Uterus (tissue), 4 donors: Measurements from ENCODE around the gene SPTBN5. TPM values are rescaled to one million over a fixed set of nuclear protein-coding genes. Genes with fewer than 3 reads are reported as not detected.

Source experiments
- DNase-seq, 2 donors: peaks; one replicate each; pipeline ENCODE4 v3.0.0-alpha.2; 2019 to 2020
- H3K27ac ChIP-seq, 2 donors: fragments of 200-600 bp; sonication (generic); 1 replicate in 1 of 2; 2 replicates in 1 of 2; pipeline ENCODE4 v1.5.1; 2016 to 2018
- H3K27me3 ChIP-seq, 2 donors: fragments of 200-600 bp; sonication (generic); one replicate each; pipeline ENCODE4 v1.5.1; 2018 to 2019; ENCODE audit warnings: control low read depth in 1 of 2
- H3K36me3 ChIP-seq, 2 donors: fragments of 200-600 bp; sonication (generic); one replicate each; pipeline ENCODE4 v1.5.1; 2019; ENCODE audit warnings: control low read depth in 1 of 2
- H3K4me1 ChIP-seq, 2 donors: fragments of 200-600 bp; sonication (generic); one replicate each; pipeline ENCODE4 v1.5.1; 2018 to 2019; ENCODE audit warnings: control low read depth in 1 of 2
- H3K4me3 ChIP-seq, 2 donors: fragments of 200-600 bp; sonication (generic); 1 replicate in 1 of 2; 2 replicates in 1 of 2; pipeline ENCODE4 v1.5.1; 2018 to 2019; ENCODE audit warnings: mild to moderate bottlenecking in 1 of 2
- H3K9me3 ChIP-seq, 2 donors: fragments of 200-600 bp; sonication (generic); one replicate each; pipeline ENCODE4 v1.5.1; 2019; ENCODE audit warnings: control low read depth in 1 of 2
- POLR2A ChIP-seq, 2 donors: fragments of 450-650 bp; IDR thresholded peaks; one replicate each; pipeline ENCODE4 v1.6.1; 2016; ENCODE audit warnings: antibody characterized with exemption in 2 of 2, mild to moderate bottlenecking in 1 of 2, moderate library complexity in 1 of 2
- intact Hi-C: fragments of 100-400 bp; cut with DNase I; formaldehyde crosslinking; loops from one replicate; pipeline ENCODE4 v1.15.1; 2023; ENCODE audit warnings: low total_unique reads
- total RNA-seq, 4 donors: library from RNA; depleted of rRNA in 3 of 4; stranded (reverse); fragments of >200 nt in 3 of 4; gene quantifications; one replicate each; pipeline versions ENCODE4 v1.1.0 to v1.2.4, GENCODE V29; 2014 to 2023
- TF ChIP-seq, protein P1 (sequence below), 4 experiments: fragments of 200-600 bp in 2 of 4; fragments of 450-650 bp in 2 of 4; sonication (generic) in 2 of 4; IDR thresholded peaks; one replicate each; pipeline ENCODE4 v1.5.1; 2016 to 2019; ENCODE audit warnings: antibody characterized with exemption in 4 of 4, mild to moderate bottlenecking in 2 of 4, moderate library complexity in 1 of 4
- donor health status: DM: yes; HTN: yes; CAD: no.

SPTBN5 gene
- total RNA-seq, 4 donors from 2014 or later = 0.51 to 0.76 (median 0.61) TPM; not detected in 1

DNA sequence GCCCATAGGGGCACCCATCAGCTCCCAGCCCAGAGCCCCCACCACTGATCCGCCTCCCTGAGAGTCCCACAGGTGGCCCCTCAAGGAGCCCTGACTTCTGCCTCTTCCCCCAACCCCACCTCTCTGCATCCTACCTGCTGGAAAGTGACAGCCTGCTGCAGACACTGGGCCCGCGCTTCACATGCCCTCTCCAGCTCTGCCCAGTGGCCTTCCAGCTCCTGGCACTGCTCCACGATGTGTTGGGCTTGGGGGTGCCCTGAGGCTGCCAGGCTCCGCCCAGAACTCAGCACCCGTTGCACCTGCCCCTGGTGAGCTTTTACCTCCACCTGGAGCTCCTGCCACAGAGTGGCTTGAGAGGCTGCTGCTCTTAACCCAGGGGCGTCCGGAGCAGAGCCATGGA lies 20.1 kb downstream of the SPTBN5 start:
- TF ChIP-seq, protein P1, sequence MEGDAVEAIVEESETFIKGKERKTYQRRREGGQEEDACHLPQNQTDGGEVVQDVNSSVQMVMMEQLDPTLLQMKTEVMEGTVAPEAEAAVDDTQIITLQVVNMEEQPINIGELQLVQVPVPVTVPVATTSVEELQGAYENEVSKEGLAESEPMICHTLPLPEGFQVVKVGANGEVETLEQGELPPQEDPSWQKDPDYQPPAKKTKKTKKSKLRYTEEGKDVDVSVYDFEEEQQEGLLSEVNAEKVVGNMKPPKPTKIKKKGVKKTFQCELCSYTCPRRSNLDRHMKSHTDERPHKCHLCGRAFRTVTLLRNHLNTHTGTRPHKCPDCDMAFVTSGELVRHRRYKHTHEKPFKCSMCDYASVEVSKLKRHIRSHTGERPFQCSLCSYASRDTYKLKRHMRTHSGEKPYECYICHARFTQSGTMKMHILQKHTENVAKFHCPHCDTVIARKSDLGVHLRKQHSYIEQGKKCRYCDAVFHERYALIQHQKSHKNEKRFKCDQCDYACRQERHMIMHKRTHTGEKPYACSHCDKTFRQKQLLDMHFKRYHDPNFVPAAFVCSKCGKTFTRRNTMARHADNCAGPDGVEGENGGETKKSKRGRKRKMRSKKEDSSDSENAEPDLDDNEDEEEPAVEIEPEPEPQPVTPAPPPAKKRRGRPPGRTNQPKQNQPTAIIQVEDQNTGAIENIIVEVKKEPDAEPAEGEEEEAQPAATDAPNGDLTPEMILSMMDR (IDR thresholded peaks at IDR 0.05) = no peak
- TF ChIP-seq POLR2A (IDR thresholded peaks at IDR 0.05) = no peak
- intact Hi-C loops = no loop called here
- Histone ChIP-seq H3K4me1 (no peaks in the 10 kb centered on the region), H3K27me3 (no peaks in the 10 kb centered on the region), H3K36me3 (no peaks in the 10 kb centered on the region), H3K4me3 (no peak overlapping the region), H3K9me3 (no peaks in the 10 kb centered on the region), H3K27ac (no peak overlapping the region)
- DNase-seq = no peak

DNA sequence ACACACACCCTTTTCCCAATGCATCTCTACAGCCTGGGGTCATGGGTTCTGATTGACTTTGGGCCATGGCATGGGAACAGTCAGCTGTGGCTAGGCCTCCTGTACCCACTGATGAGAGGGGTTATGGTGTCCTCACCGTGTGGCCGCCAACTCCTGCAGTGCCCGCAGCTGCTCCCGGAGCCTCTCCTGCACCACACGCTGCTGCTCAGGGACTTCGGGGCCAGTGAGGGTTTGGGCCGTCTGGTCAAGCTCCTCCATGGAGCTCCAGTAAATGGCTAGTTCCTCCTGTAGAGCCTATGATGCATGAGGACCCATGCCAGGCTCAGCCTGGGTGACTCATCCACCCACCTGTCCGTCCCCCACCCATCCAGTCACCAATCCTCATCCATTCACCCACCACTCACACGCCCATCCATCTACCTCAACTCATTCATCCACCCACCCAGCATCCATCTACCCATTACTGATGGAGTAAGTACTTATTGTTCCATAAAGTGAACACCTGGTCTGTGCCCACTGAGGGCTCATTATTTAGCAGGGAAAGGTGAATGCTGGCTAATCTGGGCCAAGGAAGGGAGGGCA lies 21.6 kb downstream of the SPTBN5 start:
- Histone ChIP-seq H3K27me3 (no peaks in the 10 kb centered on the region), H3K27ac (no peak overlapping the region), H3K4me1 (no peaks in the 10 kb centered on the region), H3K4me3 (no peak overlapping the region), H3K9me3 (no peaks in the 10 kb centered on the region), H3K36me3 (no peaks in the 10 kb centered on the region)
- TF ChIP-seq POLR2A (IDR thresholded peaks at IDR 0.05) = no peak
- TF ChIP-seq, protein P1 (IDR thresholded peaks at IDR 0.05) = no peak
- intact Hi-C loops = no loop called here
- no peak for DNase-seq

DNA sequence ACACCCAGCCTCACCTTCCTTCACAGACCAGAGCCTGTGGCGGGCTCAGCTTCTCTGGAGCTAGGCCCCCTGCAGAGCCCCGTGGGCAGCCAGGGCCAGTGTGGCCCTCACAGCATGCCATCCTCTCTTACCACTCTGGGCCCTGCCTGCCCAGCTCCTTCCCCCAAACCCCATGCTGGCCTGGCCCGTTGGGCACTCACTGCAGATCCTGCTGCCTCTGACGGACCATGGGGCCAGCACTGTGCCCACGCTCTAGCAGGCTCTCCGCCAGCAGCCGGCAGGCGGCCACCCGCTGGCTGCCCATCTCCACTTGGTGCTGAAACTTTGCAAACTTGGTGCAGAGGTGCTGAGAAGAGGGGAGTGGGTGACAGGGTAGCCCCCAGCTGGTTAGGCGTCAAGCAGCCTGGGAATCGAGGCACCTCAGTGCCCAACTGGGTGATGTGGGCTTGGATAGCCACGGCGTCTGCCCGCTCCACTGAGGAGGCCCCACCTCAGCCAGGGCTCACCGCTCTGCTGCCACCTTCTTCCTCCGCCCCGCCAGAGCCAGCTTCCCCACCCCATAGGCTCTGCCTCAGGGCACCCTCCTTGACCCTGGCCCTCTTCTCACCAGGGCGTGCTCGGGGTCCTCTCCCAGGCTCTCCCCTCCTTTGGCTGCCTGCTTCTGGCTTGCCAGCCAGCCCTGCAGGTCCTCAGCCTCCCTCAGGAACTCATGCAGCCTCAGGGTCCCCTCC lies 22.5 kb downstream of the SPTBN5 start:
- intact Hi-C loops = no loop called here

DNA sequence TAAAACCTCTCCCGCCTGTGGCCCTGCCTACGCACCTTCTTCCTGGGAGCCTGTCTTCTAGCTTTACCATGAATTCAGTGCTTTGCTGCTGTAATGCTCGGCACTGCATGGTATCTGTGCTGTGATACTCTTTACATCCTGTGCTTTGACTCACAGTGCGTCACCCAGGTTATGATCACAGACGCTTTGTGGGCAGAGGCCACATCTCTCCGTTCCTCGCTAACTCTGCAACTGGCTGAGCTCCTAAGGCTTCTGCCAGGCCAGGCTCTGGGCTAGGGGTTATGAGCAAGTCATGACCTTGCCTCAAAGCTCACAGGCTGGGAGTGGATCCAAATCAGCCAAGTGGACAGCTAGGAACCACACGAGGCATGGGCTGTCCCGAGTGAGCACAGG lies 23.2 kb downstream of the SPTBN5 start:
- Histone ChIP-seq H3K27ac (no peak overlapping the region), H3K4me1 (no peaks in the 10 kb centered on the region), H3K36me3 (no peaks in the 10 kb centered on the region), H3K4me3 (no peak overlapping the region), H3K9me3 (no peaks in the 10 kb centered on the region), H3K27me3 (no peaks in the 10 kb centered on the region)
- intact Hi-C loops = no loop called here
- no peak for DNase-seq
- no peak for TF ChIP-seq POLR2A (IDR thresholded peaks at IDR 0.05)
- TF ChIP-seq, protein P1 (IDR thresholded peaks at IDR 0.05) = no peak

More for the DNA sequence above, 22.5 kb downstream of the SPTBN5 start:
- Histone ChIP-seq H3K4me3 (no peak overlapping the region), H3K4me1 (no peaks in the 10 kb centered on the region), H3K9me3 (no peaks in the 10 kb centered on the region), H3K27ac (no peak overlapping the region), H3K36me3 (no peaks in the 10 kb centered on the region), H3K27me3 (no peaks in the 10 kb centered on the region)
- TF ChIP-seq, protein P1 (IDR thresholded peaks at IDR 0.05) = no peak
- no peak for TF ChIP-seq POLR2A (IDR thresholded peaks at IDR 0.05)
- DNase-seq = no peak
